HL-60 (cell line): ENCODE measurements around the gene UTY.

Source experiments
- DNase-seq, 2 experiments: peaks; one replicate each; pipeline ENCODE4 v3.0.0-alpha.2; 2010 to 2020; ENCODE audit warnings: low read depth in 1 of 2, low spot score in 1 of 2
- H3K27ac ChIP-seq: fragments of 250-450 bp; sonication (Bioruptor Pico); replicated peaks from 2 replicates; pipeline ENCODE4 v1.5.1; 2020; ENCODE audit warnings: mild to moderate bottlenecking, moderate library complexity
- H3K27me3 ChIP-seq: fragments of 250-450 bp; sonication (Bioruptor Pico); 2 replicates; pipeline ENCODE4 v1.5.1; 2021; ENCODE audit warnings: mild to moderate bottlenecking, moderate library complexity; ENCODE audit not compliant: insufficient read depth, poor library complexity, severe bottlenecking
- H3K4me3 ChIP-seq: replicated peaks from 2 replicates; pipeline ENCODE4 v1.5.1; 2011; ENCODE audit warnings: mild to moderate bottlenecking, control low read depth, low read length; ENCODE audit not compliant: insufficient read depth
- CTCF ChIP-seq: IDR thresholded peaks from one replicate; pipeline ENCODE4 v1.5.1; 2011; ENCODE audit warnings: low read length, control low read depth, inconsistent platforms; ENCODE audit not compliant: insufficient read depth
- GABPA ChIP-seq: IDR thresholded peaks from 2 replicates; pipeline ENCODE4 v1.6.1; 2012; ENCODE audit warnings: low read depth
- POLR2AphosphoS5 ChIP-seq: IDR thresholded peaks from 2 replicates; pipeline ENCODE4 v1.6.1; 2012; ENCODE audit warnings: low read depth
- REST ChIP-seq: IDR thresholded peaks from 2 replicates; pipeline ENCODE4 v1.6.1; 2012; ENCODE audit warnings: low read depth; ENCODE audit not compliant: insufficient replicate concordance
- SPI1 ChIP-seq: IDR thresholded peaks from 2 replicates; pipeline ENCODE4 v1.6.1; 2012; ENCODE audit warnings: low read depth, mild to moderate bottlenecking, borderline replicate concordance

UTY gene

DNA sequence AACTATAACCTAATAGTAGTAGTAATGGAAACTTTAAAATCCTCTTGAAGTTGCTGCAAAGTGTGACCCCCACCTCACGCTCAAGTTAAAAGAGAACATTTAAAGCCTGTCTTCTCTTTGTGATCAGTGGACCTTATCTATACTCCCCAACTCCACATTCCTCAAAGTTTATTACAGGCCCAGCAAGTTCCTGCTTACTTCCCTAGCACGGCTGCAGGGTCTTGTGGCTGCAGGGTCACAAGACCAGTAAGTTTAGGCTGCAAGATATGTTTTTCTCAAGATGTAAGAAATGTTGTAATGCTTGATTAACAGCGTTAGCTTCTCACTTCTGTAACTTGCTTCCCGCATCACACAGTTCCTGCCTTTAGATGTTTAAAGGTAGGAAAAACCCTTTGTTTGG is 141.1 kb downstream of the UTY start:
- no peak overlapping the region for H3K27ac ChIP-seq
- no peaks in the 10 kb centered on the region for H3K27me3 ChIP-seq
- TF ChIP-seq GABPA (no peak), REST (no peak), SPI1 (no peak)
- H3K4me3 ChIP-seq, result no peak overlapping the region
- no peak for DNase-seq

- no peak for DNase-seq
- no peak overlapping the region for H3K27ac ChIP-seq
- H3K4me3 ChIP-seq, result no peak overlapping the region
- H3K27me3 ChIP-seq, result no peaks in the 10 kb centered on the region
- no peak for TF ChIP-seq GABPA
- TF ChIP-seq REST, result no peak
- no peak for TF ChIP-seq SPI1
- TF ChIP-seq CTCF, result no peak
- TF ChIP-seq POLR2AphosphoS5, result no peak
Measured at GRCh38 chrY:13337934-13338333, 141.9 kb downstream of the UTY start.

DNA sequence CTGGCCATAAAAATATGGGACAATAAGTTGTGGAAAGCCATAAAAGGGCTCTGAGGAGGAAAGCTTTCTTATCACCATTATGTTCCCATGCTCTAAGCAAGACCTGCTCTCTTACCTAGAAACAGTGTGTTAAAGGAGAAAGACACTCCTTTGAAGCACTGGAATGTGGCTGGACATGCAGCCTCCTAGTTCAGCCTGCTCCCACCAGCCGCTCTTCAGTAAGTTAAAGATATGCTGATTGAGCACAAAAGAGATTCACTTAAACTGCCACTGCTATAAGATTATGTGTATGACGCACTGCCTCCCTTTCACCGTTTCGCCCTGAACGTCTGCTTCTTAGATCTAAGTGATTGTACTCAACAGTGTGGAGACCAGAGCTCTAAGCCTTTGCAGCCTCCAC is 146.0 kb downstream of the UTY start:
- H3K27ac ChIP-seq, result no peak overlapping the region
- no peaks in the 10 kb centered on the region for H3K27me3 ChIP-seq
- TF ChIP-seq CTCF (no peak), REST (no peak), GABPA (no peak), SPI1 (no peak), POLR2AphosphoS5 (no peak)
- no peak for DNase-seq
- H3K4me3 ChIP-seq, result no peak overlapping the region

DNA sequence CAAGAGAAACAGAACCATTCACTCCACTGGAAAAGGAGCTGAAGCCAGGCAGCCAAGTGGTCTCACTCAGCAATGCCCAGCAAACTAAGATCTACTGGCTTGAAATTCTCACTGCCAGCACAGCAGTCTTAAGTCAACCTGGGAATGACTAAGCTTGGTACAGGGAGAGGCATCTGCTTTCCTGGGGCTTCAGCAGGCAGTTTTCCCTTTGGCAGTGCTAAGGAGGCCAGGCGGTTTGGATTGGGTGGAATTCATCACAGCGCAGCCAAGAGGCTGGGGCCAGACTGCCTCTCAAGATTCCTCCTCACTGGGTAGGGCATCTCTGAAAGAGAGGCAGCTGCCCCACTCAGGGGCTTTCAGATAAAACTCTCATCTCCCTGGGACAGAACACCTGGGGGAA is 149.2 kb downstream of the UTY start:
- TF ChIP-seq GABPA (no peak), SPI1 (no peak), CTCF (no peak), REST (no peak), POLR2AphosphoS5 (no peak)
- no peak for DNase-seq
- H3K27ac ChIP-seq, result no peak overlapping the region
- H3K27me3 ChIP-seq, result no peaks in the 10 kb centered on the region
- H3K4me3 ChIP-seq, result no peak overlapping the region
